Motor neuron (in vitro differentiated cells): ENCODE data around the gene PIK3R4. TPM values are rescaled to one million over a fixed set of nuclear protein-coding genes. Genes with fewer than 3 reads are reported as not detected.

ENCODE experiments used
- ATAC-seq, 8 experiments: fragments of 200-7000 bp; cut with Tn5 transposase; replicated peaks in 6 of 8; 2 replicates each; pipeline ENCODE4 v1.8.0; 2021; ENCODE audit warnings: mild to moderate bottlenecking in 8 of 8, moderate library complexity in 8 of 8
- H3K27ac ChIP-seq, 2 donors: fragments of 250-450 bp; sonication (Bioruptor Pico); 2 replicates each; pipeline ENCODE4 v1.9.0; 2021; ENCODE audit warnings: antibody characterized with exemption in 2 of 2, mild to moderate bottlenecking in 2 of 2, moderate library complexity in 1 of 2
- H3K4me1 ChIP-seq, 2 donors: fragments of 250-450 bp; sonication (Bioruptor Pico); replicated peaks in 1 of 2; 2 replicates each; pipeline ENCODE4 v1.6.1; 2021; ENCODE audit warnings: antibody characterized with exemption in 2 of 2, mild to moderate bottlenecking in 2 of 2, moderate library complexity in 1 of 2
- H3K4me3 ChIP-seq, 5 donors: fragments of 250-450 bp; sonication (Bioruptor Pico); 2 replicates each; pipeline ENCODE4 v1.9.0; 2021; ENCODE audit warnings: antibody characterized with exemption in 5 of 5, mild to moderate bottlenecking in 5 of 5, moderate library complexity in 4 of 5
- WGBS, 10 experiments: fragments of 450-650 bp; shearing (Covaris generic); methylation state at CpG; one replicate each; pipeline ENCODE4 v1.0.0; 2022; 5-methylcytosine and 5-hydroxymethylcytosine counted together
- in situ Hi-C, 9 experiments: fragments of 400-800 bp; cut with MboI; loops; one replicate each; pipeline ENCODE4 v1.15.0; 2021; ENCODE audit warnings: low sequenced_read_pairs in 9 of 9, low pct_unique_long_range_greater_than_20kb in 2 of 9; ENCODE audit not compliant: unreplicated experiment in 9 of 9
- total RNA-seq, 8 experiments: library from RNA; unstranded; fragments of 300-600 nt; gene quantifications; 2 replicates each; pipeline versions ENCODE4 v1.2.3 to v1.2.4, GENCODE V29; 2022

PIK3R4 gene
- total RNA-seq, 8 experiments from 2014 or later, result 16.2 to 40.2 (median 22.4) TPM

DNA sequence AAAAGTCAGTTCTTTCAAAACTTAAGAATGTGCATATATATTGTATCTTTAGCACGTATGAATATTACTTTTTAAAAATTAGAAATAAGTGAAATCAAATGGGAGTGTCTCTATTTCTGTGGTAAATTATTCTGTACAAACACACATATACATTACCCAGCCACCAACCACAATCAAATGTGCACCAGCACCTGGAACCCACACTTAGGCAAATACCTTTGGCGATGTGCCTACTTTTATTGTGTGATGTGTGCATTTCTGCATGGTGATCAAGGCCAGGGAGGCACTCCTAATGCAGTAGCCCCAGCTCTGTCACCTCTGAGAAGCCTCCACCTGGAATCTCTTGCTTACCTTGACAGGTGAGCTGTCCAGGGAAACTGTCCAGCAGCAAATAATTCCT, 76.9 kb downstream of the PIK3R4 start:
- Histone ChIP-seq H3K4me3 (no peak overlapping the region), H3K4me1 (no peaks in the 10 kb centered on the region), H3K27ac (no peak overlapping the region)
- in situ Hi-C loops, result no loop called here
- peak in 1 of 8 experiments; percentile 65 for ATAC-seq
- 0 to 100% (median 91%) methylated on average over 1 to 2 of the region's 2 CpGs for WGBS, 10 experiments

GRCh38 chr3:130663092-130663491, 83.5 kb downstream of the PIK3R4 start:
- in situ Hi-C loops, result no loop called here
- 20 to 100% (median 84%) methylated on average over 1 to 2 of the region's 2 CpGs; no CpG with 5 or more reads in 4 of the 10 experiments for whole genome bisulfite sequencing, 10 experiments
- Histone ChIP-seq H3K27ac (no peak overlapping the region), H3K4me1 (no peaks in the 10 kb centered on the region), H3K4me3 (no peak overlapping the region)
- peak in 3 of 8 experiments; percentile 42 to 82 (median 74) for ATAC-seq

GRCh38 chr3:130662501-130662996, 84.1 kb downstream of the PIK3R4 start:
- Histone ChIP-seq H3K27ac (no peak overlapping the region), H3K4me3 (no peak overlapping the region), H3K4me1 (no peaks in the 10 kb centered on the region)
- in situ Hi-C loops, result no loop called here
- 0 to 100% (median 89%) methylated on average over 1 of the region's 1 CpG; no CpG with 5 or more reads in 5 of the 10 experiments for whole genome bisulfite sequencing, 10 experiments
- ATAC-seq, result peak in 3 of 8 experiments; percentile 34 to 51 (median 41)

- in situ Hi-C loops, result no loop called here
- Histone ChIP-seq H3K27ac (no peak overlapping the region), H3K4me1 (no peaks in the 10 kb centered on the region), H3K4me3 (no peak overlapping the region)
- WGBS, 10 experiments, result 9 to 100% (median 80%) methylated on average over 2 to 6 of the region's 7 CpGs
- ATAC-seq, result no peak
Observed at GRCh38 chr3:130661140-130661891, 85.3 kb downstream of the PIK3R4 start.

GRCh38 chr3:130659911-130660310, 86.7 kb downstream of the PIK3R4 start:
- no peak overlapping the region for H3K27ac ChIP-seq
- in situ Hi-C loops, result no loop called here
- 50 to 100% (median 94%) methylated on average over 1 of the region's 1 CpG; no CpG with 5 or more reads in 6 of the 10 experiments for WGBS, 10 experiments
- no peaks in the 10 kb centered on the region for H3K4me1 ChIP-seq
- no peak overlapping the region for H3K4me3 ChIP-seq
- no peak for ATAC-seq

- Histone ChIP-seq H3K4me1 (no peaks in the 10 kb centered on the region), H3K27ac (no peak overlapping the region), H3K4me3 (no peak overlapping the region)
- ATAC-seq, result peak in 5 of 8 experiments; percentile 44 to 98 (median 55)
- in situ Hi-C loops, result no loop called here
- WGBS, 10 experiments, result 0 to 100% (median 81%) methylated on average over 1 to 4 of the region's 4 CpGs; no CpG with 5 or more reads in 2 of the 10 experiments
Observed at GRCh38 chr3:130658678-130659077, 88.0 kb downstream of the PIK3R4 start.

- Histone ChIP-seq H3K27ac (no peak overlapping the region), H3K4me3 (no peak overlapping the region), H3K4me1 (no peaks in the 10 kb centered on the region)
- WGBS, 10 experiments, result 40 to 100% (median 86%) methylated on average over 1 of the region's 5 CpGs; no CpG with 5 or more reads in 7 of the 10 experiments
- no peak for ATAC-seq
- in situ Hi-C loops, result no loop called here
Observed at GRCh38 chr3:130656627-130657026, 90.0 kb downstream of the PIK3R4 start.

DNA sequence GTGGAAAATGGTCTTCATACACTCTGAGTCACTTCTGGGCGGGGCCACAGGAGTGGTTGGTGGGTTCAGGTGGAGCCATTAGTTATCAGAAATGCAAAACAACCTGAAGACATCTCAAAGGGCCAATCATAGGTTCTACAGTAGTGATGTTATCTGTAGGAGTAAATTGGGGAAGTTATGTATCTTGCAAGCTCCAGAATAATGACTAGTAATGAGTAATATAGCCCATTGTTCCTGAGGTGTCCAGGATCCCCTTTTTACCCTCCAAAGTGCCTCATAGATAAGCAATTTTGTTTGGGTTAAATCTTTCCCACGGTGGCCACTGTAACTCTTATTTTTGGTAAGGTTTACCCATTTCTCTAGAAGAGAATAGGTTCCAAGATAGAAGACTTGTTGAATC, 91.7 kb downstream of the PIK3R4 start:
- no peak for ATAC-seq
- in situ Hi-C loops, result no loop called here
- H3K4me1 ChIP-seq, result no peaks in the 10 kb centered on the region
- no peak overlapping the region for H3K27ac ChIP-seq
- 60 to 100% (median 83%) methylated on average over 1 to 2 of the region's 2 CpGs; no CpG with 5 or more reads in 3 of the 10 experiments for WGBS, 10 experiments
- H3K4me3 ChIP-seq, result no peak overlapping the region

GRCh38 chr3:130654091-130654490, 92.5 kb downstream of the PIK3R4 start:
- ATAC-seq, result no peak
- H3K4me1 ChIP-seq, result no peaks in the 10 kb centered on the region
- H3K4me3 ChIP-seq, result no peak overlapping the region
- 100% methylated on average over 1 of the region's 1 CpG; no CpG with 5 or more reads in 3 of the 10 experiments for WGBS, 10 experiments
- H3K27ac ChIP-seq, result no peak overlapping the region
- in situ Hi-C loops, result no loop called here

- 90 to 100% (median 96%) methylated on average over 3 to 23 of the region's 30 CpGs for WGBS, 10 experiments
- Histone ChIP-seq H3K4me3 (no peak overlapping the region), H3K27ac (no peak overlapping the region), H3K4me1 (peaks cover 7 to 8% of the 10 kb centered on the region in 2 donors)
- no peak for ATAC-seq
- in situ Hi-C loops, result no loop called here
Observed at GRCh38 chr3:130649061-130649654, 97.5 kb downstream of the PIK3R4 start.

DNA sequence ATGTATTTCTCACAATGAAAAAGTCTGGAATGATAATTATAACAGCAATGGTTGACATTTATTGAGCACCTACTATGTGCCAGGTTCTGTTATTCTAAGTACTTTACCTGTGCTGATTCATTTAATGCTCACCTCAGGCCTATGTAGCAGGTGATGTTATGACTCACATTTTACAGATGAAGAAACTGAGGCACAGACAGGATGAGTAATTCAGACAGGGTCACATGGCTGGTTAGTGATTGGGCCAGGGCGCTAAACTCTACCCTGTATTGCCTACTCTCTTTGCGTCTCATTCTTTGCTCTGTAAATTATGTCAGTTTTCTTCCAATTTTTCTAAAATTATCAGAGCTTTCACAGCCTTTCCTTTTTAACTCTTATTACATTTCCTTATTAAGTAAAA, 98.3 kb downstream of the PIK3R4 start:
- in situ Hi-C loops, result no loop called here
- WGBS, 10 experiments, result 80 to 100% (median 94%) methylated on average over 1 to 2 of the region's 2 CpGs; no CpG with 5 or more reads in 3 of the 10 experiments
- no peak for ATAC-seq
- Histone ChIP-seq H3K27ac (no peak overlapping the region), H3K4me1 (peaks cover 7 to 8% of the 10 kb centered on the region in 2 donors), H3K4me3 (no peak overlapping the region)

DNA sequence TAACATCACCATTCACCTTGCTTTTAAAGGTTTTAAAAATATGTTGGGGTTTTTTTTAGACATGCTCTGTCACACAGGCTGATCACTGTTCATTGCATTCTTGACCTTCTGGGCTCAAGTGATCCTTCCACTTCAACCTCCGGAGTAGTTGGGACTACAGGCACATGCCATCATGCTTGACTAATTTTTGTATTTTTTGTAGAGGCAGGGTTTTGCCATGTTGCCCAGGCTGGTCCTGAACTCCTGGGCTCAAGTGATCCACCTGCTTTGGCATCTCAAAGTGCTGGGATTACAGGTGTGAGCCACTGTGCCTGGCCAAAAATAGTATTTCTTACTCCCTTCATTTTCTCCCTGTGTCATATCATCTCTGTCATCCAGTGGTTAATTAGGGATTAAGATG, 101.4 kb downstream of the PIK3R4 start:
- in situ Hi-C loops, result no loop called here
- H3K4me3 ChIP-seq, result no peak overlapping the region
- no peak for ATAC-seq
- no peak overlapping the region for H3K27ac ChIP-seq
- WGBS, 10 experiments, result 0 to 90% (median 50%) methylated on average over 1 of the region's 1 CpG; no CpG with 5 or more reads in 6 of the 10 experiments
- H3K4me1 ChIP-seq, result peaks cover 7 to 8% of the 10 kb centered on the region in 2 donors

DNA sequence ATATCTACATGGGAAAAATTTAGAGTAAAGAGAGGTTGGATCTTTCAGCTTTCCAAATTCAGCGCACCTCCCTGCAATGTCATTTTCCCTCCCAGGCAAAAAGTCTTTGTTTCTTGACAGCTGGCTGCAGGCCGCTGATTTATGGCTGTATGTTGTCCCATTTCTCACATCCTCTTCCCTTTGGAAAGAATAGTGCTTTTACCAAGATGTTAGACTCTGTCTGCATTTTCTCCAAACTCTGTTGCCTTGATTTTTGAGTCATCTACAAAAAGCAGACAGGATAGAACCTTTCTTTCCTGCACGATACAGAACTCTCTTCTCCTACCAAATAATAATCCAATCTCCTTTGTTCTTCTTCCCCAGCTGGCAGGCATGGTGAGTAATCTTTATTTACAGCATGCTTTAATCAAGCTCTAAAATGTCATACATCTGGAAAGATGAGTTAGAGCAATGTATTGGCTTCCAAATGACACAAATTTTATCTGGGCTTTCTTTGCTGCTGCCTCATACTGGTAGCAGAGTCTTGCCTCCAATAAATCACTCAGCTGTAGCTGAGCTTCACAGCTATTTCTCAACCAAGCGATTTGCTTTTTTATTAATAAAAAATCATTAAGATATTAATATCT, 101.9 kb downstream of the PIK3R4 start:
- no peak overlapping the region for H3K4me3 ChIP-seq
- ATAC-seq, result peak in 3 of 8 experiments; percentile 39 to 52 (median 48)
- H3K27ac ChIP-seq, result no peak overlapping the region
- in situ Hi-C loops, result no loop called here
- peaks cover 7 to 8% of the 10 kb centered on the region in 2 donors for H3K4me1 ChIP-seq
- WGBS, 10 experiments, result 8 to 88% (median 72%) methylated on average over 1 to 4 of the region's 4 CpGs; no CpG with 5 or more reads in 3 of the 10 experiments
